Sigmoid colon (tissue), 4 donors: ENCODE measurements around the gene THAP5.

ENCODE experiments used
- EP300 ChIP-seq, 4 donors: sonication (generic); formaldehyde crosslinking; IDR thresholded peaks; one replicate each; pipeline ENCODE4 v1.6.1; 2017; ENCODE audit warnings: antibody characterized with exemption in 4 of 4
- POLR2A ChIP-seq, 2 donors: fragments of 450-650 bp; IDR thresholded peaks; one replicate each; pipeline ENCODE4 v1.6.1; 2016; ENCODE audit warnings: antibody characterized with exemption in 2 of 2, mild to moderate bottlenecking in 2 of 2, moderate library complexity in 2 of 2
- POLR2AphosphoS5 ChIP-seq, 4 donors: sonication (generic); formaldehyde crosslinking; IDR thresholded peaks; one replicate each; pipeline ENCODE4 v1.6.1; 2017; ENCODE audit warnings: antibody characterized with exemption in 4 of 4
- TF ChIP-seq, protein P1 (sequence below), 4 experiments: fragments of 450-650 bp in 3 of 4; fragments of 200-600 bp in 1 of 4; IDR thresholded peaks; one replicate each; pipeline ENCODE4 v1.5.1; 2016 to 2019; ENCODE audit warnings: antibody characterized with exemption in 4 of 4, mild to moderate bottlenecking in 3 of 4, moderate library complexity in 2 of 4

DNA sequence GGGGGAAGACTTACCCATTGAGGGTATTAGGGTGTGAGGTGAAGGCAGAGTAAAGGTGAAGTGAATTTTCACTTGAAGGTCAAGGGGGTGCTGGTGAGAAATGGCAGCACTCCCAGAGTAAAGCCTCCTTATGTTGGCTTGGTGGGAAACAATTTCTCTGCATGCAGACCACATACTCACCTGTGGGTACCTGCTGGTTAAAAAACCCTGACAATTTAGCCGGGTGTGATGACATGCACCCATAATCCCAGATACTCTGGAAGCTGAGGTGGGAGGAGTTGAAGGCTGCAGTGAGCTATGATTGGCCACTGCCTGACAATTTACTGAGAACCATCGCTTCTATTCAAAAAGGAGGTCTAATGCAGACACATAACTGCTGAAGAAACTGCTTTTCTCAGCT is 5.7 kb upstream of the THAP5 start:
- TF ChIP-seq EP300 (IDR thresholded peaks at IDR 0.05), result no peak
- TF ChIP-seq, protein P1, sequence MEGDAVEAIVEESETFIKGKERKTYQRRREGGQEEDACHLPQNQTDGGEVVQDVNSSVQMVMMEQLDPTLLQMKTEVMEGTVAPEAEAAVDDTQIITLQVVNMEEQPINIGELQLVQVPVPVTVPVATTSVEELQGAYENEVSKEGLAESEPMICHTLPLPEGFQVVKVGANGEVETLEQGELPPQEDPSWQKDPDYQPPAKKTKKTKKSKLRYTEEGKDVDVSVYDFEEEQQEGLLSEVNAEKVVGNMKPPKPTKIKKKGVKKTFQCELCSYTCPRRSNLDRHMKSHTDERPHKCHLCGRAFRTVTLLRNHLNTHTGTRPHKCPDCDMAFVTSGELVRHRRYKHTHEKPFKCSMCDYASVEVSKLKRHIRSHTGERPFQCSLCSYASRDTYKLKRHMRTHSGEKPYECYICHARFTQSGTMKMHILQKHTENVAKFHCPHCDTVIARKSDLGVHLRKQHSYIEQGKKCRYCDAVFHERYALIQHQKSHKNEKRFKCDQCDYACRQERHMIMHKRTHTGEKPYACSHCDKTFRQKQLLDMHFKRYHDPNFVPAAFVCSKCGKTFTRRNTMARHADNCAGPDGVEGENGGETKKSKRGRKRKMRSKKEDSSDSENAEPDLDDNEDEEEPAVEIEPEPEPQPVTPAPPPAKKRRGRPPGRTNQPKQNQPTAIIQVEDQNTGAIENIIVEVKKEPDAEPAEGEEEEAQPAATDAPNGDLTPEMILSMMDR (IDR thresholded peaks at IDR 0.05), result no peak
- TF ChIP-seq POLR2A (IDR thresholded peaks at IDR 0.05), result no peak
- TF ChIP-seq POLR2AphosphoS5 (IDR thresholded peaks at IDR 0.05), result no peak
